ENCODE results near the gene KLHL7. TPM values are rescaled to one million over a fixed set of nuclear protein-coding genes. Genes with fewer than 3 reads are reported as not detected.
A peak's percentile ranks its signal among the peaks of the same experiment; 100 is the strongest.

Gene KLHL7
- total and polyA plus RNA-seq, 2 donors (not counting 3 experiments of a cell fraction or from before 2014, with no cell fraction given), result 21.3 to 32.1 TPM

GRCh38 chr7:23107781-23108180, 2.2 kb downstream of the KLHL7 start:
- H3K4me2 ChIP-seq (ENCODE audit: insufficient read depth, low read length), result peak overlapping the region; percentile 99
- no peak for FAIRE-seq
- peaks cover 48% of the 10 kb centered on the region for H3K79me2 ChIP-seq (ENCODE audit: control insufficient read depth, insufficient read depth, low read length)
- H4K20me1 ChIP-seq (replicated peaks; ENCODE audit: control insufficient read depth, extremely low read depth, insufficient read depth, low read length), result peaks cover 2% of the 10 kb centered on the region
- ChIA-PET CTCF (no interaction called here), POLR2A (no interaction called here)
- no peak overlapping the region for H3K27ac ChIP-seq (ENCODE audit: insufficient read depth, low read depth, low read length)
- no TSS peak for BruUV-seq (replicated peaks)
- peak overlapping the region; percentile 94 for H3K9ac ChIP-seq (replicated peaks; ENCODE audit: extremely low read depth, insufficient read depth, low read length)
- peaks cover 17% of the 10 kb centered on the region for H3K4me1 ChIP-seq (ENCODE audit: control insufficient read depth, extremely low read depth, insufficient read depth, low read length)
- H3K9me1 ChIP-seq (replicated peaks; ENCODE audit: control insufficient read depth, extremely low read depth, insufficient read depth, low read length), result no peaks in the 10 kb centered on the region
- TF ChIP-seq FOS (IDR thresholded peaks at IDR 0.05; ENCODE audit: borderline replicate concordance, insufficient read depth, low read length) (no peak), POLR2AphosphoS5 (IDR thresholded peaks at IDR 0.05; ENCODE audit: insufficient read depth, low read depth, low read length) (no peak), MYC (IDR thresholded peaks at IDR 0.05; ENCODE audit: low read depth, low read length) (no peak), EZH2 (IDR thresholded peaks at IDR 0.05; ENCODE audit: borderline replicate concordance, low read depth, low read length, severe bottlenecking) (no peak), POLR2A (IDR thresholded peaks at IDR 0.05; ENCODE audit: low read depth, low read length) (no peak), JUN (IDR thresholded peaks at IDR 0.05; ENCODE audit: borderline replicate concordance, insufficient read depth, insufficient read length, low read depth) (no peak), CTCF (IDR thresholded peaks at IDR 0.05; ENCODE audit: extremely low read depth in 1 of 2, insufficient read depth in 1 of 2, low read depth in 1 of 2, low read length in 2 of 2) (no peak), MAX (IDR thresholded peaks at IDR 0.05; ENCODE audit: insufficient read depth, insufficient read length) (no peak), GATA2 (IDR thresholded peaks at IDR 0.05; ENCODE audit: insufficient read depth, insufficient read length, low read depth, low read length) (no peak)
- DNase-seq (ENCODE audit: low read depth, low spot score), result peak; percentile 13
- peak overlapping the region in 1 of 3 experiments; percentile 99 for H3K4me3 ChIP-seq (replicated peaks in 1 of 3; ENCODE audit: insufficient read depth in 1 of 3, low read depth in 1 of 3, low read length in 3 of 3)
- no peaks in the 10 kb centered on the region for H3K27me3 ChIP-seq (ENCODE audit: control insufficient read depth in 2 of 2, insufficient read depth in 2 of 2, low read length in 2 of 2)
- no peak overlapping the region for H2AFZ ChIP-seq (ENCODE audit: low read depth, low read length)
- H3K36me3 ChIP-seq (ENCODE audit: control insufficient read depth in 2 of 2, extremely low read depth in 1 of 2, insufficient read depth in 2 of 2, low read length in 2 of 2), result no peaks in the 10 kb centered on the region
- dilution Hi-C loops (cut with MboI; ENCODE audit: extremely low pct_ligation_motif_present, low sequenced_read_pairs), result no loop called here
- no peaks in the 10 kb centered on the region for H3K9me3 ChIP-seq (replicated peaks; ENCODE audit: control insufficient read depth, insufficient read depth, low read length)
- intact Hi-C loops (cut with micrococcal nuclease), result loop anchor here (5.0 kb wide), 1 partner anchor 95 kb away; the partner anchor contains the start of gene HYCC1
